GM23338 (cell line): ENCODE data around the gene PMM1. TPM values are rescaled to one million over a fixed set of nuclear protein-coding genes. Genes with fewer than 3 reads are reported as not detected.
A peak's percentile ranks its signal among the peaks of the same experiment; 100 is the strongest.

Source experiments
- ATAC-seq: fragments of 200-7000 bp; cut with Tn5 transposase; 3 replicates; pipeline ENCODE4 v1.9.1; 2020
- DNase-seq: peaks from one replicate; pipeline ENCODE4 v3.0.0-alpha.2; 2015; ENCODE audit warnings: low spot score
- H2AFZ ChIP-seq: fragments of 200-600 bp; sonication (generic); 2 replicates; pipeline ENCODE4 v1.8.0; 2016; ENCODE audit warnings: antibody characterized with exemption, mild to moderate bottlenecking, moderate library complexity
- H3F3A ChIP-seq: fragments of 200-600 bp; sonication (generic); replicated peaks from 2 replicates; pipeline ENCODE4 v1.8.0; 2017; ENCODE audit warnings: antibody characterized with exemption, mixed run types, low read depth
- H3K27ac ChIP-seq: fragments of 200-600 bp; sonication (generic); 2 replicates; pipeline ENCODE4 v1.6.1; 2016; ENCODE audit warnings: low read depth
- H3K27me3 ChIP-seq: fragments of 200-600 bp; sonication (generic); 2 replicates; pipeline ENCODE4 v1.8.0; 2016; ENCODE audit warnings: mild to moderate bottlenecking, mixed run types, moderate library complexity; ENCODE audit not compliant: insufficient read depth
- H3K36me3 ChIP-seq: fragments of 200-600 bp; sonication (generic); 2 replicates; pipeline ENCODE4 v1.8.0; 2016; ENCODE audit warnings: mild to moderate bottlenecking; ENCODE audit not compliant: insufficient read depth
- H3K4me1 ChIP-seq: fragments of 200-600 bp; sonication (generic); 2 replicates; pipeline ENCODE4 v1.8.0; 2016; ENCODE audit warnings: mild to moderate bottlenecking, moderate library complexity; ENCODE audit not compliant: insufficient read depth
- H3K4me2 ChIP-seq: fragments of 200-600 bp; sonication (generic); 2 replicates; pipeline ENCODE4 v1.7.1; 2017; ENCODE audit warnings: mixed run types
- H3K4me3 ChIP-seq: fragments of 200-600 bp; sonication (generic); 2 replicates; pipeline ENCODE4 v1.6.1; 2016; ENCODE audit warnings: mixed run types
- H3K79me2 ChIP-seq: fragments of 200-600 bp; sonication (generic); replicated peaks from 2 replicates; pipeline ENCODE4 v1.8.0; 2017; ENCODE audit warnings: mild to moderate bottlenecking; ENCODE audit not compliant: insufficient read depth
- H3K9me2 ChIP-seq: fragments of 200-600 bp; sonication (generic); 2 replicates; pipeline ENCODE4 v1.8.0; 2017; ENCODE audit not compliant: insufficient read depth
- H4K20me1 ChIP-seq: fragments of 200-600 bp; sonication (generic); replicated peaks from 2 replicates; pipeline ENCODE4 v1.8.0; 2017; ENCODE audit warnings: mild to moderate bottlenecking; ENCODE audit not compliant: insufficient read depth
- H3K27ac Mint-ChIP-seq: 2 replicates; pipeline ENCODE4 v1.8.0; 2020; ENCODE audit warnings: inconsistent platforms, mild to moderate bottlenecking, moderate library complexity, mixed read lengths
- H3K27me3 Mint-ChIP-seq: 3 replicates; pipeline ENCODE4 v1.8.0; 2022; ENCODE audit warnings: low read depth, mild to moderate bottlenecking, moderate library complexity, mixed read lengths, inconsistent platforms; ENCODE audit not compliant: insufficient read depth, poor library complexity
- H3K36me3 Mint-ChIP-seq: 3 replicates; pipeline ENCODE4 v1.8.0; 2021; ENCODE audit warnings: low read depth, mild to moderate bottlenecking, inconsistent platforms, moderate library complexity, mixed read lengths
- H3K4me1 Mint-ChIP-seq: 3 replicates; pipeline ENCODE4 v1.8.0; 2020; ENCODE audit warnings: mild to moderate bottlenecking, inconsistent platforms, mixed read lengths
- H3K4me3 Mint-ChIP-seq: 3 replicates; pipeline ENCODE4 v1.8.0; 2021; ENCODE audit warnings: moderate library complexity, mild to moderate bottlenecking, inconsistent platforms, mixed read lengths
- H3K9me3 Mint-ChIP-seq: 3 replicates; pipeline ENCODE4 v1.8.0; 2020; ENCODE audit warnings: moderate library complexity, mild to moderate bottlenecking, inconsistent platforms, mixed read lengths
- EZH2phosphoT487 ChIP-seq: fragments of 200-600 bp; sonication (generic); IDR thresholded peaks from one replicate; pipeline ENCODE4 v1.8.1; 2018; ENCODE audit warnings: antibody characterized with exemption; ENCODE audit not compliant: unreplicated experiment
- JUNB ChIP-seq: IDR thresholded peaks from one replicate; pipeline ENCODE4 v1.6.1; 2016; ENCODE audit warnings: antibody characterized with exemption; ENCODE audit not compliant: unreplicated experiment
- NANOG ChIP-seq: IDR thresholded peaks from 2 replicates; pipeline ENCODE4 v1.6.1; 2016; ENCODE audit warnings: antibody characterized with exemption, borderline replicate concordance
- REST ChIP-seq: IDR thresholded peaks from one replicate; pipeline ENCODE4 v1.6.1; 2018; ENCODE audit warnings: antibody characterized with exemption; ENCODE audit not compliant: unreplicated experiment
- STAT1 ChIP-seq: IDR thresholded peaks from one replicate; pipeline ENCODE4 v1.6.1; 2016; ENCODE audit warnings: antibody characterized with exemption; ENCODE audit not compliant: unreplicated experiment
- ZNF114 ChIP-seq: fragments of 250-450 bp; sonication (Bioruptor Pico); IDR thresholded peaks from 2 replicates; pipeline ENCODE4 v1.5.0; 2020; ENCODE audit warnings: mild to moderate bottlenecking, moderate library complexity
- ZNF331 ChIP-seq: fragments of 250-450 bp; sonication (Bioruptor Pico); IDR thresholded peaks from 2 replicates; pipeline ENCODE4 v1.5.0; 2020; ENCODE audit warnings: low read depth, mild to moderate bottlenecking, moderate library complexity
- polyA plus RNA-seq: library from polyadenylated mRNA; unstranded; fragments of >200 nt; fragmentation: Nextera tagmentation; extraction: Ambion mirVana; gene quantifications from 2 replicates; pipeline ENCODE4 v1.2.1, GENCODE V29; 2016
- total RNA-seq: library from RNA; depleted of rRNA; stranded (reverse); fragments of >200 nt; shearing (Covaris generic); gene quantifications from 2 replicates; pipeline ENCODE4 v1.2.3, GENCODE V29; 2014
- TF ChIP-seq, protein P1 (sequence below), 2 experiments: fragments of 200-600 bp in 1 of 2; sonication (generic) in 1 of 2; conservative IDR thresholded peaks; 2 replicates each; pipeline versions ENCODE4 v1.5.1 to v1.6.1; 2016 to 2017; ENCODE audit warnings: antibody characterized with exemption in 2 of 2, low read depth in 2 of 2, mild to moderate bottlenecking in 2 of 2, moderate library complexity in 1 of 2
- TF ChIP-seq, protein P2 (sequence below): fragments of 250-450 bp; sonication (Bioruptor Pico); IDR thresholded peaks from 2 replicates; pipeline ENCODE4 v1.5.0; 2020; ENCODE audit warnings: mild to moderate bottlenecking, moderate library complexity
- TF ChIP-seq, protein P3 (sequence below): IDR thresholded peaks from 2 replicates; pipeline ENCODE4 v1.6.1; 2016; ENCODE audit warnings: antibody characterized with exemption

Gene PMM1
- total and polyA plus RNA-seq, 2 experiments from 2014 or later: 8.7 to 9.9 TPM

DNA sequence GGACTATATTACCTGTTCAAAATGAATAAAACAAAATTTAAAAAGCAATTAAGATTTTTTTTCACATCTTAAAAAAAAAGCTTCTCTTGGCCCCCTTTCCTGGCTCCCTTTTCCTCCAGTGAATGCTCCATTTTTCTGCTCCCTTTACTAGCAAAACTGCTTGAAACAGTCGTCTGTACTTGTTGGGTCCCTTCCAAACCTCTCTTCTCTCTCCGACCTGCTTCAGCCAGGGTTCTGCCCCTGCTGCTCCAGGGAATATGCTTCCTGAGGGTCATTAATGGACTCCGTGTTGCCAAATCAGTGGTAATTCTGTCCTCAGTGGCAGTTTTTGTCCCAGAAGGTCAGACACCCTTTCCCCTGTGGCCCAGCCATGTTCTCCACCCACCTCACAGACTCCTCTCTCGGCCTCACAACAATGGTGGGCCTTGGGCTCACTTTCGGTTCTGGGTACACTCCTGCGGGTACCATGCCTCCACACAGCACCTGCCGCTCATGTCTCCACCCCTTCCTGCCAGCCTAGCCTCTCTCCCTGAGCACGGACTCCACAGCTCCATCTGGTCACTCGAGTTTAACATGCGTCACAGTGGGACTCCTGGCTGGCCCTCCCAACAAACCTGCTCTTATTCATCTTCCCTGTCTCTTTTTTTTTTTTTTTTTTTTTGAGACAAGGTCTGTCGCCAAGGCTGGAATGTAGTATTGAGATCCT is 37.6 kb downstream of the PMM1 start:
- no peaks in the 10 kb centered on the region for H3K9me3 Mint-ChIP-seq
- DNase-seq: no peak
- ATAC-seq: no peak
- peaks cover 2% of the 10 kb centered on the region for H3K27me3 Mint-ChIP-seq
- Histone ChIP-seq H3K79me2 (no peaks in the 10 kb centered on the region), H3K4me2 (no peak overlapping the region), H4K20me1 (no peaks in the 10 kb centered on the region), H3K36me3 (no peaks in the 10 kb centered on the region), H3K27me3 (no peaks in the 10 kb centered on the region), H3K4me1 (no peaks in the 10 kb centered on the region), H2AFZ (peak overlapping the region; percentile 47; the same call in 1 of the 2 replicates), H3F3A (0 out of 2 replicates have a peak, but pooled peaks cover 4% of the 10 kb centered on the region), H3K27ac (no peak overlapping the region), H3K4me3 (no peak overlapping the region), H3K9me2 (no peaks in the 10 kb centered on the region)
- no peaks in the 10 kb centered on the region for H3K36me3 Mint-ChIP-seq
- no peak overlapping the region for H3K4me3 Mint-ChIP-seq
- no peak overlapping the region for H3K27ac Mint-ChIP-seq
- no peak for TF ChIP-seq JUNB
- TF ChIP-seq, protein P1, sequence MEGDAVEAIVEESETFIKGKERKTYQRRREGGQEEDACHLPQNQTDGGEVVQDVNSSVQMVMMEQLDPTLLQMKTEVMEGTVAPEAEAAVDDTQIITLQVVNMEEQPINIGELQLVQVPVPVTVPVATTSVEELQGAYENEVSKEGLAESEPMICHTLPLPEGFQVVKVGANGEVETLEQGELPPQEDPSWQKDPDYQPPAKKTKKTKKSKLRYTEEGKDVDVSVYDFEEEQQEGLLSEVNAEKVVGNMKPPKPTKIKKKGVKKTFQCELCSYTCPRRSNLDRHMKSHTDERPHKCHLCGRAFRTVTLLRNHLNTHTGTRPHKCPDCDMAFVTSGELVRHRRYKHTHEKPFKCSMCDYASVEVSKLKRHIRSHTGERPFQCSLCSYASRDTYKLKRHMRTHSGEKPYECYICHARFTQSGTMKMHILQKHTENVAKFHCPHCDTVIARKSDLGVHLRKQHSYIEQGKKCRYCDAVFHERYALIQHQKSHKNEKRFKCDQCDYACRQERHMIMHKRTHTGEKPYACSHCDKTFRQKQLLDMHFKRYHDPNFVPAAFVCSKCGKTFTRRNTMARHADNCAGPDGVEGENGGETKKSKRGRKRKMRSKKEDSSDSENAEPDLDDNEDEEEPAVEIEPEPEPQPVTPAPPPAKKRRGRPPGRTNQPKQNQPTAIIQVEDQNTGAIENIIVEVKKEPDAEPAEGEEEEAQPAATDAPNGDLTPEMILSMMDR (conservative IDR thresholded peaks at IDR 0.05; ENCODE audit: low read depth in 2 of 2): no peak
- TF ChIP-seq REST: no peak
- TF ChIP-seq, protein P2, sequence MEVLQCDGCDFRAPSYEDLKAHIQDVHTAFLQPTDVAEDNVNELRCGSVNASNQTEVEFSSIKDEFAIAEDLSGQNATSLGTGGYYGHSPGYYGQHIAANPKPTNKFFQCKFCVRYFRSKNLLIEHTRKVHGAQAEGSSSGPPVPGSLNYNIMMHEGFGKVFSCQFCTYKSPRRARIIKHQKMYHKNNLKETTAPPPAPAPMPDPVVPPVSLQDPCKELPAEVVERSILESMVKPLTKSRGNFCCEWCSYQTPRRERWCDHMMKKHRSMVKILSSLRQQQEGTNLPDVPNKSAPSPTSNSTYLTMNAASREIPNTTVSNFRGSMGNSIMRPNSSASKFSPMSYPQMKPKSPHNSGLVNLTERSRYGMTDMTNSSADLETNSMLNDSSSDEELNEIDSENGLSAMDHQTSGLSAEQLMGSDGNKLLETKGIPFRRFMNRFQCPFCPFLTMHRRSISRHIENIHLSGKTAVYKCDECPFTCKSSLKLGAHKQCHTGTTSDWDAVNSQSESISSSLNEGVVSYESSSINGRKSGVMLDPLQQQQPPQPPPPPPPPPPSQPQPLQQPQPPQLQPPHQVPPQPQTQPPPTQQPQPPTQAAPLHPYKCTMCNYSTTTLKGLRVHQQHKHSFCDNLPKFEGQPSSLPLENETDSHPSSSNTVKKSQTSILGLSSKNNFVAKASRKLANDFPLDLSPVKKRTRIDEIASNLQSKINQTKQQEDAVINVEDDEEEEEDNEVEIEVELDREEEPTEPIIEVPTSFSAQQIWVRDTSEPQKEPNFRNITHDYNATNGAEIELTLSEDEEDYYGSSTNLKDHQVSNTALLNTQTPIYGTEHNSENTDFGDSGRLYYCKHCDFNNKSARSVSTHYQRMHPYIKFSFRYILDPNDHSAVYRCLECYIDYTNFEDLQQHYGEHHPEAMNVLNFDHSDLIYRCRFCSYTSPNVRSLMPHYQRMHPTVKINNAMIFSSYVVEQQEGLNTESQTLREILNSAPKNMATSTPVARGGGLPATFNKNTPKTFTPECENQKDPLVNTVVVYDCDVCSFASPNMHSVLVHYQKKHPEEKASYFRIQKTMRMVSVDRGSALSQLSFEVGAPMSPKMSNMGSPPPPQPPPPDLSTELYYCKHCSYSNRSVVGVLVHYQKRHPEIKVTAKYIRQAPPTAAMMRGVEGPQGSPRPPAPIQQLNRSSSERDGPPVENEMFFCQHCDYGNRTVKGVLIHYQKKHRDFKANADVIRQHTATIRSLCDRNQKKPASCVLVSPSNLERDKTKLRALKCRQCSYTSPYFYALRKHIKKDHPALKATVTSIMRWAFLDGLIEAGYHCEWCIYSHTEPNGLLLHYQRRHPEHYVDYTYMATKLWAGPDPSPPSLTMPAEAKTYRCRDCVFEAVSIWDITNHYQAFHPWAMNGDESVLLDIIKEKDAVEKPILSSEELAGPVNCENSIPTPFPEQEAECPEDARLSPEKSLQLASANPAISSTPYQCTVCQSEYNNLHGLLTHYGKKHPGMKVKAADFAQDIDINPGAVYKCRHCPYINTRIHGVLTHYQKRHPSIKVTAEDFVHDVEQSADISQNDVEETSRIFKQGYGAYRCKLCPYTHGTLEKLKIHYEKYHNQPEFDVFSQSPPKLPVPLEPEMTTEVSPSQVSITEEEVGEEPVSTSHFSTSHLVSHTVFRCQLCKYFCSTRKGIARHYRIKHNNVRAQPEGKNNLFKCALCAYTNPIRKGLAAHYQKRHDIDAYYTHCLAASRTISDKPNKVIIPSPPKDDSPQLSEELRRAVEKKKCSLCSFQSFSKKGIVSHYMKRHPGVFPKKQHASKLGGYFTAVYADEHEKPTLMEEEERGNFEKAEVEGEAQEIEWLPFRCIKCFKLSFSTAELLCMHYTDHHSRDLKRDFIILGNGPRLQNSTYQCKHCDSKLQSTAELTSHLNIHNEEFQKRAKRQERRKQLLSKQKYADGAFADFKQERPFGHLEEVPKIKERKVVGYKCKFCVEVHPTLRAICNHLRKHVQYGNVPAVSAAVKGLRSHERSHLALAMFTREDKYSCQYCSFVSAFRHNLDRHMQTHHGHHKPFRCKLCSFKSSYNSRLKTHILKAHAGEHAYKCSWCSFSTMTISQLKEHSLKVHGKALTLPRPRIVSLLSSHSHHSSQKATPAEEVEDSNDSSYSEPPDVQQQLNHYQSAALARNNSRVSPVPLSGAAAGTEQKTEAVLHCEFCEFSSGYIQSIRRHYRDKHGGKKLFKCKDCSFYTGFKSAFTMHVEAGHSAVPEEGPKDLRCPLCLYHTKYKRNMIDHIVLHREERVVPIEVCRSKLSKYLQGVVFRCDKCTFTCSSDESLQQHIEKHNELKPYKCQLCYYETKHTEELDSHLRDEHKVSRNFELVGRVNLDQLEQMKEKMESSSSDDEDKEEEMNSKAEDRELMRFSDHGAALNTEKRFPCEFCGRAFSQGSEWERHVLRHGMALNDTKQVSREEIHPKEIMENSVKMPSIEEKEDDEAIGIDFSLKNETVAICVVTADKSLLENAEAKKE: no peak
- TF ChIP-seq EZH2phosphoT487: no peak
- no peak for TF ChIP-seq ZNF331
- TF ChIP-seq, protein P3, sequence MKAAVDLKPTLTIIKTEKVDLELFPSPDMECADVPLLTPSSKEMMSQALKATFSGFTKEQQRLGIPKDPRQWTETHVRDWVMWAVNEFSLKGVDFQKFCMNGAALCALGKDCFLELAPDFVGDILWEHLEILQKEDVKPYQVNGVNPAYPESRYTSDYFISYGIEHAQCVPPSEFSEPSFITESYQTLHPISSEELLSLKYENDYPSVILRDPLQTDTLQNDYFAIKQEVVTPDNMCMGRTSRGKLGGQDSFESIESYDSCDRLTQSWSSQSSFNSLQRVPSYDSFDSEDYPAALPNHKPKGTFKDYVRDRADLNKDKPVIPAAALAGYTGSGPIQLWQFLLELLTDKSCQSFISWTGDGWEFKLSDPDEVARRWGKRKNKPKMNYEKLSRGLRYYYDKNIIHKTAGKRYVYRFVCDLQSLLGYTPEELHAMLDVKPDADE: no peak
- no peak for TF ChIP-seq STAT1
- TF ChIP-seq ZNF114: no peak
- TF ChIP-seq NANOG: no peak
- H3K4me1 Mint-ChIP-seq: peaks cover 11% of the 10 kb centered on the region
